PFSK-1 (cell line): ENCODE results near the gene PEX5.

Experiments used
- FOXP2 ChIP-seq: optimal IDR thresholded peaks from 2 replicates; pipeline ENCODE3; 2011; ENCODE audit warnings: borderline replicate concordance, control low read depth, inconsistent platforms; ENCODE audit not compliant: insufficient read depth; ENCODE audit errors: extremely low read length, extremely low read depth
- POLR2AphosphoS5 ChIP-seq: IDR thresholded peaks from 2 replicates; pipeline ENCODE4 v1.6.1; 2012; ENCODE audit warnings: low read depth, mild to moderate bottlenecking, control low read depth, low read length, moderate library complexity
- REST ChIP-seq, 2 experiments: IDR thresholded peaks; 2 replicates each; pipeline versions ENCODE4 v1.6.1 to v1.8.0; 2011 to 2012; ENCODE audit warnings: low read depth in 2 of 2, low read length in 2 of 2, control low read depth in 1 of 2, inconsistent platforms in 1 of 2, mild to moderate bottlenecking in 1 of 2, moderate library complexity in 1 of 2; ENCODE audit not compliant: insufficient read depth in 1 of 2
- SIN3A ChIP-seq: IDR thresholded peaks from 2 replicates; pipeline ENCODE4 v1.6.1; 2012; ENCODE audit warnings: mild to moderate bottlenecking, low read length, moderate library complexity, borderline replicate concordance; ENCODE audit not compliant: insufficient read depth
- TAF1 ChIP-seq: IDR thresholded peaks from 2 replicates; pipeline ENCODE4 v1.6.1; 2012; ENCODE audit warnings: low read length, control low read depth, borderline replicate concordance; ENCODE audit not compliant: insufficient read depth

The PEX5 gene

DNA sequence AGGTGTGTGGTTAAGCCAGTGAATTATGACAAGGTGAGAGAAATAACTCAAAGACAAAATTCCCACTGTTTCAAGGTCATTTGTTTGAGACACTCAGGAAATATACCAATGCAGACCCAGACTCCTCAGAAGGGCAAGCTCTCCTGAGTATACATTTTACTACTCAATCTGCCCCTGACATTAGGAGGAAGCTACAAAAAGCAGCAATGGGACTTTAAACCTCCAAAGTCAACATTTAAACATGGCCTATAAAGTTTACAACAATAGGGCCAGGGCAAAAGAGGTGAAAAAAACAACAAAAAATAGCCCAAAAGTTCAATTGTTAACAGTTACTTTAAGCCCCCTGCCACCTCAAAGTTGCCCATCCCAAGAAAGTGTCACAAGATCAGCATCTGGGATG is 19.5 kb upstream of the PEX5 start:
- no peak for TF ChIP-seq TAF1

GRCh38 chr12:7171854-7172253 is 17.6 kb upstream of the PEX5 start:
- no peak for TF ChIP-seq REST (IDR thresholded peaks at IDR 0.05; ENCODE audit: insufficient read depth in 1 of 2, low read depth in 2 of 2, low read length in 2 of 2)
- TF ChIP-seq SIN3A: no peak
- no peak for TF ChIP-seq FOXP2
- TF ChIP-seq TAF1: no peak
- TF ChIP-seq POLR2AphosphoS5: no peak

DNA sequence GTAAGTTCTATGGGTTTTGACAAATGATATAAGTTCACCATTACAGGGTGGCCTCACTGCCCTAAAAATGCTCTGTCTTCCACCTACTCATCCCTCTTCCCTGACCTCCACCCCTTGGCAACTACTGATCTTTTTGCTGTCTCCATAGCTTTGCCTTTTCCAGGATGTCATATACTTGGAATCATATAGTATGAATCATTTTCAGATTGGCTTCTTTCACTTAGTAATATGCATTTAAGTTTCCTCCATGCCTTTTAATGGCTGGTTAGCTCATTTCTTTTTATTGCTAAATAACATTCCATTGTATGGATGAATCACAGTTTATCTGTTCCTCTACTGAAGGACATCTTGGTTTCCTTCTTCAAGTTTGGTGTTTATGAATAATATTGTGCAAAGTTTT is 14.0 kb upstream of the PEX5 start:
- TF ChIP-seq FOXP2: no peak
- TF ChIP-seq REST (IDR thresholded peaks at IDR 0.05; ENCODE audit: insufficient read depth in 1 of 2, low read depth in 2 of 2, low read length in 2 of 2): no peak
- no peak for TF ChIP-seq SIN3A
- no peak for TF ChIP-seq POLR2AphosphoS5
- TF ChIP-seq TAF1: no peak

DNA sequence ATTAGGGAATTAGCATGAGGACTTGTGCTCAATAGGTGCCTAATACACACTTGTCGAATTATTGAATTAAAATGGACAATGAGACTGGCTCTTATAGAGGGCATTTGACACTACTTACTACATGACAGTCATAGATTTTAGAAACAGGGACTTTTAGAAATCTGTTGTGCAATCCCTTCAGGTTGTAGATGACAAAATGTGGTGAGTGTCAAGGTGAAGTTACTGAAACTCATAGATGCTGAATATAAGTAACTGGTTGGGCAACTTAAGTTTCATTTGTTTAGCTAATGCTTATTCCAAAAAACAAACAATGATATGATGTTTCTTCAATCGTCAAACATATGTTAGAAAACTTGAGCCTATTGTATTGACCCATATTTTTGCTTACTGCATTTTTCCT is 12.9 kb upstream of the PEX5 start:
- TF ChIP-seq SIN3A (no peak), FOXP2 (no peak), TAF1 (no peak), POLR2AphosphoS5 (no peak), REST (IDR thresholded peaks at IDR 0.05; ENCODE audit: insufficient read depth in 1 of 2, low read depth in 2 of 2, low read length in 2 of 2) (no peak)

GRCh38 chr12:7178481-7178880 is 11.0 kb upstream of the PEX5 start:
- TF ChIP-seq FOXP2 (no peak), POLR2AphosphoS5 (no peak), TAF1 (no peak), REST (IDR thresholded peaks at IDR 0.05; ENCODE audit: insufficient read depth in 1 of 2, low read depth in 2 of 2, low read length in 2 of 2) (no peak)
